PC-3 (cell line): ENCODE results near the gene TFIP11. TPM values are rescaled to one million over a fixed set of nuclear protein-coding genes. Genes with fewer than 3 reads are reported as not detected.

Experiments
- ATAC-seq: fragments of 200-7000 bp; cut with Tn5 transposase; 2 replicates; pipeline ENCODE4 v1.9.1; 2020; ENCODE audit warnings: mild to moderate bottlenecking, moderate library complexity
- Bru-seq: library from RNA; stranded (reverse); fragments of 400-500 nt; gene quantifications from one replicate; lab custom pipeline; 2021; lab: Mats Ljungman, UMichigan
- BruChase-seq, 2 experiments: library from RNA; stranded (reverse); fragments of 400-500 nt; gene quantifications; one replicate each; lab custom pipeline; 2021; lab: Mats Ljungman, UMichigan
- BruUV-seq: library from RNA; stranded (reverse); fragments of 400-500 nt; replicated peaks from 2 replicates; lab custom pipeline; 2021; lab: Mats Ljungman, UMichigan
- CTCF ChIA-PET: fragments of 300-600 bp; sonication (Branson Sonifier 250); formaldehyde crosslinking; loops from one replicate; lab custom pipeline; 2022; ENCODE audit warnings: antibody characterized with exemption; lab: Charles Lee
- POLR2A ChIA-PET: fragments of 300-600 bp; sonication (Branson Sonifier 250); formaldehyde crosslinking; loops from one replicate; lab custom pipeline; 2022; ENCODE audit warnings: antibody characterized with exemption; ENCODE audit not compliant: unreplicated experiment; lab: Charles Lee
- DNase-seq: peaks from one replicate; pipeline ENCODE4 v3.0.0-alpha.2; 2015
- H2AFZ ChIP-seq: fragments of 300-600 bp; sonication (generic); 2 replicates; pipeline ENCODE4 v1.6.0; 2016; ENCODE audit warnings: antibody characterized with exemption, low read length
- H3F3A ChIP-seq: fragments of 300-600 bp; sonication (generic); one replicate; pipeline ENCODE4 v1.6.0; 2017; ENCODE audit warnings: antibody characterized with exemption, low read length, control low read depth, mild to moderate bottlenecking; ENCODE audit not compliant: unreplicated experiment
- H3K27ac ChIP-seq: fragments of 300-600 bp; sonication (generic); 2 replicates; pipeline ENCODE4 v1.5.1; 2016; ENCODE audit warnings: mild to moderate bottlenecking, low read length
- H3K27me3 ChIP-seq: fragments of 300-600 bp; sonication (generic); 2 replicates; pipeline ENCODE4 v1.6.1; 2016; ENCODE audit warnings: low read length, mixed read lengths
- H3K36me3 ChIP-seq: fragments of 300-600 bp; sonication (generic); 2 replicates; pipeline ENCODE4 v1.6.1; 2016; ENCODE audit warnings: low read depth, mixed run types, low read length, mixed read lengths
- H3K4me1 ChIP-seq: fragments of 300-600 bp; sonication (generic); 2 replicates; pipeline ENCODE4 v1.5.1; 2016; ENCODE audit warnings: low read length; ENCODE audit not compliant: insufficient read depth
- H3K4me2 ChIP-seq: fragments of 300-600 bp; sonication (generic); 2 replicates; pipeline ENCODE4 v1.6.0; 2016; ENCODE audit warnings: low read length
- H3K4me3 ChIP-seq: fragments of 300-600 bp; sonication (generic); 2 replicates; pipeline ENCODE4 v1.5.1; 2016; ENCODE audit warnings: mild to moderate bottlenecking, low read length, mixed read lengths
- H3K79me2 ChIP-seq: fragments of 300-600 bp; sonication (generic); 2 replicates; pipeline ENCODE4 v1.6.1; 2017; ENCODE audit warnings: low read length, mixed read lengths
- H3K9ac ChIP-seq: fragments of 300-600 bp; sonication (generic); 2 replicates; pipeline ENCODE4 v1.6.0; 2016; ENCODE audit warnings: mild to moderate bottlenecking, low read length
- H3K9me2 ChIP-seq: fragments of 300-600 bp; sonication (generic); replicated peaks from 2 replicates; pipeline ENCODE4 v1.6.1; 2016; ENCODE audit warnings: mixed run types, low read length, mixed read lengths
- H3K9me3 ChIP-seq: fragments of 300-600 bp; sonication (generic); 2 replicates; pipeline ENCODE4 v1.6.1; 2016; ENCODE audit warnings: low read length, mixed read lengths
- H4K20me1 ChIP-seq: fragments of 300-600 bp; sonication (generic); 2 replicates; pipeline ENCODE4 v1.6.1; 2016; ENCODE audit warnings: low read length, mixed read lengths
- EZH2 ChIP-seq: fragments of 300-600 bp; sonication (generic); IDR thresholded peaks from one replicate; pipeline ENCODE4 v1.6.1; 2017; ENCODE audit warnings: antibody characterized with exemption, mild to moderate bottlenecking, low read length; ENCODE audit not compliant: unreplicated experiment
- EZH2phosphoT487 ChIP-seq: fragments of 300-600 bp; sonication (generic); IDR thresholded peaks from 2 replicates; pipeline ENCODE4 v1.6.1; 2018; ENCODE audit warnings: mild to moderate bottlenecking, antibody characterized with exemption, low read length, borderline replicate concordance
- intact Hi-C: fragments of 100-400 bp; cut with micrococcal nuclease; formaldehyde crosslinking; loops from 2 replicates; pipeline ENCODE4 v1.9.0; 2023
- long read RNA-seq: library from polyadenylated mRNA; unstranded; transcript quantifications from one replicate; pipeline ENCODE4 v2.0.0, GENCODE V29; 2021; ENCODE audit not compliant: unreplicated experiment
- total RNA-seq: library from RNA; depleted of rRNA; stranded (reverse); fragments of >200 nt; gene quantifications from 2 replicates; pipeline ENCODE4 v1.2.3, GENCODE V29; 2014; rRNA removed
- TF ChIP-seq, protein P1 (sequence below): fragments of 300-600 bp; sonication (generic); conservative IDR thresholded peaks from 2 replicates; pipeline ENCODE4 v1.5.1; 2017; ENCODE audit warnings: antibody characterized with exemption, low read depth, mild to moderate bottlenecking, low read length

TFIP11 gene
- total RNA-seq, result 22.4 and 33.5 TPM in 2 replicates
- Bru-seq, nascent RNA, result percentile 65 among the genes with signal in this experiment
- percentile 80 among the genes with signal in this experiment for BruChase-seq, experiment 1, labeled RNA remaining after a 6-hour chase
- percentile 75 among the genes with signal in this experiment for BruChase-seq, experiment 2, labeled RNA remaining after a 2-hour chase
- long read RNA-seq, transcript TFIP11-204 (15 exons, 3,586 nt), result major isoform, 71 of 119 reads
- long read RNA-seq, partial matches to known transcripts, result 15 of 119 reads
- long read RNA-seq, other reads (novel, unspliced or antisense), result 28 of 119 reads

DNA sequence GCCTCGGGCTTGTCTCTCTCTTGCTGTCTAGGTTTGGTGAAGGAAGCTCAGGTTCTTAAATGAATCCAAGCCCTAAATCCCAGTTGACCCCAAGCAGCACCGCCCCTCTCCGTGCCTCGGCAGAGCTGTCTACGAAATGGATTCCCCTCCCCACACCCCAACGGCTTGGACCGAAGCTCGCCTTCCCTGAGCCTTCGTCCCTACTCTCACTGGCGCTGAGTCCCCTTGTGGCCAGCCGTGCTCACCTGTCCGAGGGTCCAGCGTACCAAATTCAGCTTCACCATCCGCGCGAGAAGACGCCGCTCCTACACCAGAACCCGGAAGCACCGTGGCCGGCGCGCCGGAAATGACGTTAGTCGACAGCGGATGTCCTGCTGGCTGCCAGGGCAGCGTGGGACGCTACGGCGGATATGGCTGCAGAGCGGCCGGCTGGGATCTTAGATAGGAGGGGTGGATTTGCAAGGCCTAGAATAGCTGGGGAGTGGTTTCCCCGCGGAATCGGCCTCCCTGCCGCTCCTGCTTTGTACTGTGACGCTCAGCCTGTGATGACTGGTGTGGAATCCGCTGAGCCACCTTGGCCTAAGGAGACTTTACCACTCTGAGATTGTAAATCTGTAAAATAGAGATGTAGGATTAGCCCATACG lies at the start of gene TFIP11:
TSS of gene TFIP11 (minus strand) at position 325 of the 645 bp plus-strand sequence. CDS start 2,201 bp downstream, outside the sequence.
- ChIA-PET POLR2A (no interaction called here), CTCF (no interaction called here)
- Histone ChIP-seq H4K20me1 (no peaks in the 10 kb centered on the region), H3K27me3 (no peaks in the 10 kb centered on the region), H3K9me2 (no peaks in the 10 kb centered on the region), H2AFZ (peak within 1 kb of the TSS; percentile 71), H3K9ac (peak within 1 kb of the TSS; percentile 94), H3K4me3 (peak within 1 kb of the TSS; percentile 86), H3F3A (no peaks in the 10 kb centered on the region), H3K36me3 (peaks cover 5% of the 10 kb centered on the region), H3K4me2 (peak within 1 kb of the TSS; percentile 83), H3K4me1 (peaks cover 11% of the 10 kb centered on the region; the same call in 1 of the 2 replicates), H3K27ac (peak within 1 kb of the TSS; percentile 28), H3K79me2 (peaks cover 36% of the 10 kb centered on the region), H3K9me3 (no peaks in the 10 kb centered on the region)
- peak; percentile 99 for ATAC-seq
- peak; percentile 91 for DNase-seq
- TF ChIP-seq, protein P1, sequence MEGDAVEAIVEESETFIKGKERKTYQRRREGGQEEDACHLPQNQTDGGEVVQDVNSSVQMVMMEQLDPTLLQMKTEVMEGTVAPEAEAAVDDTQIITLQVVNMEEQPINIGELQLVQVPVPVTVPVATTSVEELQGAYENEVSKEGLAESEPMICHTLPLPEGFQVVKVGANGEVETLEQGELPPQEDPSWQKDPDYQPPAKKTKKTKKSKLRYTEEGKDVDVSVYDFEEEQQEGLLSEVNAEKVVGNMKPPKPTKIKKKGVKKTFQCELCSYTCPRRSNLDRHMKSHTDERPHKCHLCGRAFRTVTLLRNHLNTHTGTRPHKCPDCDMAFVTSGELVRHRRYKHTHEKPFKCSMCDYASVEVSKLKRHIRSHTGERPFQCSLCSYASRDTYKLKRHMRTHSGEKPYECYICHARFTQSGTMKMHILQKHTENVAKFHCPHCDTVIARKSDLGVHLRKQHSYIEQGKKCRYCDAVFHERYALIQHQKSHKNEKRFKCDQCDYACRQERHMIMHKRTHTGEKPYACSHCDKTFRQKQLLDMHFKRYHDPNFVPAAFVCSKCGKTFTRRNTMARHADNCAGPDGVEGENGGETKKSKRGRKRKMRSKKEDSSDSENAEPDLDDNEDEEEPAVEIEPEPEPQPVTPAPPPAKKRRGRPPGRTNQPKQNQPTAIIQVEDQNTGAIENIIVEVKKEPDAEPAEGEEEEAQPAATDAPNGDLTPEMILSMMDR, result no peak
- TF ChIP-seq EZH2phosphoT487 (no peak), EZH2 (no peak)
- intact Hi-C loops, result loop anchor here (10.0 kb wide), 1 partner anchor 73 kb away; no protein-coding TSS in a partner anchor
- BruUV-seq, result no TSS peak

DNA sequence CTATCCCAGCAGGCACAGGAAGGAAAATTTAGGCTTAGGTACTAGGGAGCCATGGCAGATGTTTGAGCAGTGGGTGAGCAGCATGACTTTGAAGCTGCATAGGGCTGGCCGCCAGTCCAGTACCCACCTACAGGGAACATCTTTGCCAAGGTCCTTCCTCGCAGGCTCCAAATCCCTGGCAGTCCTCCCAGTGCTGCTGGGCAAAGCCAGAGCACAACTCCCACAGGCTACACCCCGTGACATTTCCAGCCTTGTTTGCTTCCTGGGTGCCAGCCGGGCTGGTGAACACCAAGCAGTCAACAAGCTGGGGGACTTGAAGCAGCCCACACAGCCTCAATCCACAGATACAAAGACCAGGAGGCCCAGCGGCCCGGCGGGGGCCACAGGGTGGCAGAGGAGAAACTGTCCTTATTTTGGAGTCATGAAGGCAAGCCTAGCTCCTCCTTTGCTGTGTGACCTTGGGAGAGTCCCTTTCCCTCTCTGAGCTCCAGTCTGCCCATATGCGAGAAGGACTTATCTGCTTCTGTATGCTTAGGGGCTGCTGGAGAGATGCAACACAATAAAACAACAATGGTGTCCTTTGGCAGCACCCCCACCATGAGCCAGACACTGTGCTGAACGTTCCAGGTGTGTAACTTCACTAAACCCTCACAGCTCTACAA lies 49.6 kb upstream of the TFIP11 start:
- Histone ChIP-seq H3K36me3 (no peaks in the 10 kb centered on the region), H3K4me1 (no peaks in the 10 kb centered on the region), H3F3A (no peaks in the 10 kb centered on the region), H3K9me2 (no peaks in the 10 kb centered on the region), H3K4me2 (no peak overlapping the region), H3K9me3 (no peaks in the 10 kb centered on the region), H2AFZ (no peak overlapping the region), H3K27ac (no peak overlapping the region), H3K9ac (no peak overlapping the region), H3K27me3 (no peaks in the 10 kb centered on the region), H3K79me2 (no peaks in the 10 kb centered on the region), H4K20me1 (no peaks in the 10 kb centered on the region), H3K4me3 (no peak overlapping the region)
- TF ChIP-seq, protein P1, result no peak
- TF ChIP-seq EZH2phosphoT487, result no peak
- TF ChIP-seq EZH2, result no peak
- DNase-seq (no peak), ATAC-seq (no peak)
- intact Hi-C loops, result no loop called here
- no TSS peak for BruUV-seq
- CTCF ChIA-PET, result no interaction called here
- POLR2A ChIA-PET, result no interaction called here
